BJ (cell line): Measurements from ENCODE around the gene CAV3. TPM values are rescaled to one million over a fixed set of nuclear protein-coding genes. Genes with fewer than 3 reads are reported as not detected.
"Not testable (repeated sequence)": the region's sequence is repeated elsewhere in the genome, so short reads cannot be mapped to it uniquely, and the experiment has no call there.

Experiments used
- CTCF ChIA-PET: fragments of 350-600 bp; formaldehyde crosslinking; extraction: SDS; loops from one replicate; lab custom pipeline; 2021; ENCODE audit warnings: antibody characterized with exemption, inconsistent platforms; lab: Yijun Ruan, JAX
- POLR2A ChIA-PET: fragments of 300-600 bp; sonication (Branson Sonifier 250); formaldehyde crosslinking; extraction: SDS; loops from one replicate; lab custom pipeline; 2021; ENCODE audit warnings: antibody characterized with exemption; lab: Charles Lee
- DNase-seq: peaks from one replicate; pipeline ENCODE4 v3.0.0-alpha.2; 2011; ENCODE audit warnings: low read depth
- H3K27me3 ChIP-seq: 2 replicates; pipeline ENCODE4 v1.6.0; 2011; ENCODE audit warnings: low read length; ENCODE audit not compliant: control insufficient read depth, insufficient read depth
- H3K36me3 ChIP-seq: 2 replicates; pipeline ENCODE4 v1.5.1; 2011; ENCODE audit warnings: low read length; ENCODE audit not compliant: control insufficient read depth, insufficient read depth
- H3K4me3 ChIP-seq: 2 replicates; pipeline ENCODE4 v1.5.1; 2011; ENCODE audit warnings: low read depth, mild to moderate bottlenecking, control low read depth, low read length
- polyA plus RNA-seq: library from polyadenylated mRNA; depleted of rRNA; stranded (reverse); fragments of >200 nt; gene quantifications from 2 replicates; pipeline ENCODE4 v1.2.3, GENCODE V29; 2011
- TF ChIP-seq, protein P1 (sequence below): IDR thresholded peaks from 2 replicates; pipeline ENCODE4 v1.5.1; 2011; ENCODE audit warnings: low read depth, mild to moderate bottlenecking, control low read depth, inconsistent platforms, low read length, moderate library complexity; ENCODE audit not compliant: insufficient read depth

CAV3 gene
- polyA plus RNA-seq, 1 experiment, result 0.05 TPM

DNA sequence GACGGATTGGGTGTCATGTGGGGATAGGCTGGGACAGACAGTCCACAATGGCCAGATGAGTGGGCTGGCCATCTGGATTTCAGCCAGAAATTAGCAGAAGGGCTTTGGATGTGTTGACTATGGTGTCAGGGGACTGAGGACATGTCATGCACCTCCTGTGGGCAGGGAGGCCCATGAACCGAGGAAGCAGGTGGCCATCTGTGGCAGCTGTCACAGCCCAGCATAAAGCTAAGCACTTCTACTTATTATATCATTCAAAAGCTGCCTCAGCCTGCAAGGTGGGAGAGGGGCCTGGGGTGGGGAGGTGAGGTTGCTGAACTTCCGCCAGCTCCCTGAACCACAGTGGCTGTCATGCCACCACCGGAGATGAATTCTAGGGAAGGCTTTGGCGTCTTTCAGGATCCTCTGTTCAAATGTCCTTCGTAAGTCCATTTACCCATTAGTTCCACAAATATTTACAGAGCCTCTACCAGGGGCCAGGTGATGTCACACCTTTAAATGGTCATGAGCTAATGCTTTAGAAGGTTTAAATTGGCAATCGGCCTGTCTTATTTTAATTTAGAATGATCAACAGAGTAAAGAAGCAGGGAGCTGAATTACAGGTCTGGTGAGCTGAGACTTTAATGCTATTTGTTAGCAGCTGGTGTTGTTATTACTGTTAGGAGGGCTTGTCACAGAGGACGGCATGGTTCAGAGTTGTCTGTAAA, 23.6 kb upstream of the CAV3 start:
- CTCF ChIA-PET, result no interaction called here
- H3K27me3 ChIP-seq, result no peaks in the 10 kb centered on the region
- TF ChIP-seq, protein P1, sequence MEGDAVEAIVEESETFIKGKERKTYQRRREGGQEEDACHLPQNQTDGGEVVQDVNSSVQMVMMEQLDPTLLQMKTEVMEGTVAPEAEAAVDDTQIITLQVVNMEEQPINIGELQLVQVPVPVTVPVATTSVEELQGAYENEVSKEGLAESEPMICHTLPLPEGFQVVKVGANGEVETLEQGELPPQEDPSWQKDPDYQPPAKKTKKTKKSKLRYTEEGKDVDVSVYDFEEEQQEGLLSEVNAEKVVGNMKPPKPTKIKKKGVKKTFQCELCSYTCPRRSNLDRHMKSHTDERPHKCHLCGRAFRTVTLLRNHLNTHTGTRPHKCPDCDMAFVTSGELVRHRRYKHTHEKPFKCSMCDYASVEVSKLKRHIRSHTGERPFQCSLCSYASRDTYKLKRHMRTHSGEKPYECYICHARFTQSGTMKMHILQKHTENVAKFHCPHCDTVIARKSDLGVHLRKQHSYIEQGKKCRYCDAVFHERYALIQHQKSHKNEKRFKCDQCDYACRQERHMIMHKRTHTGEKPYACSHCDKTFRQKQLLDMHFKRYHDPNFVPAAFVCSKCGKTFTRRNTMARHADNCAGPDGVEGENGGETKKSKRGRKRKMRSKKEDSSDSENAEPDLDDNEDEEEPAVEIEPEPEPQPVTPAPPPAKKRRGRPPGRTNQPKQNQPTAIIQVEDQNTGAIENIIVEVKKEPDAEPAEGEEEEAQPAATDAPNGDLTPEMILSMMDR, result no peak
- no peak for DNase-seq
- H3K4me3 ChIP-seq, result no peak overlapping the region
- POLR2A ChIA-PET, result interaction anchor here (0.6 kb wide), 1 partner anchor 30 kb away, joined by 3 read pairs; no protein-coding TSS in a partner anchor
- no peaks in the 10 kb centered on the region for H3K36me3 ChIP-seq

DNA sequence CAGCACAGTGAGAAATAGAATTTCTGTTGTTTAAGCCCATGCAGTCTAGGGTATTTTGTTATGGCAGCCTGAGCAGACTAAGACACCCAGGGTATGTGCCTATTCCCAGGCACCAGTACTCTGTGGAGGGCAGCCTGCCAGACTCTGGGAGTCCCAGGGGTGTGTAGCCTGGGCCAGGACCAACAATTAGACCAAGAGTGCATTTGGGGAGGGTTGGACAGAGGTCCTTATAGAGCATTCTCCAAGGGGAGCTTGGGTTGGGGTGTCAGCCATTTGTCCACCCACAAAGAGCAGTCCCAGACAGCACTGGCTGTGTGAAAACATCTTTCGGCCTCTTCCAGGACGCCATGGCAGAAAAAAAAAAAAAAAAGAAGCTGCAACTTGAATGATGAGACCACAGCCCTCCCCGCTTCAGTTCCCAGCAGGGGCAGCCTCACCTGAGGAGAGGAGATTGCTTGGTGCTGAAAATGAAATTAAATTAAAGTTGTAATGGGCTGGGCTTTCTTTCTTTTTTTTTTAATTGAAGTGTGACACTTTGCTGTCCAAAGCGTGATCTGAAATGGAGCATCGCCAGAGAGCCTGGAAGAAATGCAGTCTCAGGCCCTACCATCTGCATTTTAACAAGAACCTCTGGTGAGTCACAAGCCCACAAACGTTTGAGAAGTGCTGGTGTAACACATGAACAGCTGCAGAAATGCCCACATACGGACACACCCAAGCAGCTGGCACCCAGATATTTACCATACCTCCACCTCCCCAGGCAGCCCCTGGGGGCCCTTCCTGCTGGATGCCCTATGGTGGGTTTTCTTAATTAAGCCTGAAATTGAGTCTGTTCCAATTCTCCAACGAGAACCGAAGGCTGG, 21.3 kb upstream of the CAV3 start:
- Histone ChIP-seq H3K36me3 (no peaks in the 10 kb centered on the region), H3K4me3 (no peak overlapping the region), H3K27me3 (no peaks in the 10 kb centered on the region)
- peak; percentile 57 for DNase-seq
- TF ChIP-seq, protein P1, result no peak
- ChIA-PET POLR2A (interaction anchor here (0.5 to 0.7 kb wide), 8 partner anchors 15 to 685 kb away, joined by 3 to 5 read pairs (median 4); no protein-coding TSS in a partner anchor), CTCF (interaction anchor here (0.5 to 1.9 kb wide), 5 partner anchors 8 to 113 kb away, joined by 3 to 8 read pairs (median 3); no protein-coding TSS in a partner anchor)

DNA sequence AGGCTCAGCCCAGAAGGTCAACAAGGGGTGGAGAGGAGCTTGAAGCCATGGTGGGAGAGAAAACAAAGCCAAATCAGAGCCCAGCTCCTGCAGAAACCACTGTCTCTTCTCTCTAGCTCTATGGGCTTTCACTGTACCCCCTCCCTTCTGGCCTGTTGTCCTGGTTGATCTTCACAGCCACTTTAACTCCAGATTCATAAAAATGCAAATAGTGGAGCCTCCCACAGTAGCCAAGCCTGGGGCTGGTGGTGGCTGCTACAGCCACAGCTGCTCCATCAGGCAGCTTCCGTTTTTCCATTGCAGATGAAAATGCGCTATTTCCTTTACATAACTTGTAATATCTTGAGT, 20.7 kb upstream of the CAV3 start:
- ChIA-PET CTCF (interaction anchor here (0.8 to 1.9 kb wide), 4 partner anchors 9 to 56 kb away, joined by 3 to 8 read pairs (median 3); no protein-coding TSS in a partner anchor), POLR2A (interaction anchor here (0.5 to 0.6 kb wide), 6 partner anchors 27 to 684 kb away, joined by 3 to 5 read pairs (median 4); no protein-coding TSS in a partner anchor)
- no peaks in the 10 kb centered on the region for H3K36me3 ChIP-seq
- no peak overlapping the region for H3K4me3 ChIP-seq
- TF ChIP-seq, protein P1, result no peak
- H3K27me3 ChIP-seq, result no peaks in the 10 kb centered on the region
- no peak for DNase-seq

DNA sequence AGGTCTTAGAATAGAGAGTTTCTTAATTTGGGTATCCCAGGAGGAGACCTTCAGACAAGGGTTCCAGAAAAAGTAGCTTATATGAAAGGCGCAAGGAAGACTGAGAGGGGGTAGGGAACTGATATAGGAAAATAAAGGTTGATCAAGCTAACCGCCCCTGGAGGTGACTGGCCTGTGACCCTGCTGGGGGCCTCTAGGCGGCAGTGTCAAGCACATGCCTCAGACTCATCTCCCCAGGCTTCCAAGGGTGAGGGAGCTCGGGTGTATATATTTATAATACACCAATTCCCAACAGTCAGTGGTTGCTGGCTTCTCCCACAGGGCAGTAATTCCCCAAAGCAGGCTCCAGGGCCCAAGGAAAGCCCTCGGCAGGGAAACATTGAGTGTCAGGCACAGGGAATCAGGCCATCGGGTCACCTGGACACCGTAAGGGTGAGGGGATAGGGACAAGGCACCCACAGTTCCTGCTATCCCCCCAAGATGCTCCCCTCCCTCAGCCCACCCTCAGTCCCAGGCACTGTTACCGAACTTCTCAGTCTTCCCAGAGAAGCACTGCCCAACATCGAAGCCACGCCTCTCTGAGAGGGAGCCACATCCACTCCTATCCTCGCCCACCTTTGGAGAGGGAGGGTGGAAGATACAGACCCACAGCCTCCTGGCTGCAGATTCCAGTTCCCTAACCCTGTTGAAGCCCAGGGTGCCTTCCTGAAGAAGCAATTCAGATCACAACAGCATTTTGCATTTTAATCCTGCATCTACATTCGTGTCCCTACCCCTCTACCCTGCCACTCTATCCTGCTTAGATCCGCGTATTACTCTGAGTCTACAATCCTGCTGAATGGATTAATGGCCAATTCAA, 19.5 kb upstream of the CAV3 start:
- TF ChIP-seq, protein P1, result peak; percentile 47
- DNase-seq, result no peak
- Histone ChIP-seq H3K27me3 (no peaks in the 10 kb centered on the region), H3K4me3 (no peak overlapping the region), H3K36me3 (no peaks in the 10 kb centered on the region)
- CTCF ChIA-PET, result interaction anchor here (1.1 to 1.9 kb wide), 2 partner anchors 16 to 27 kb away, joined by 3 to 8 read pairs; no protein-coding TSS in a partner anchor
- POLR2A ChIA-PET, result no interaction called here

DNA sequence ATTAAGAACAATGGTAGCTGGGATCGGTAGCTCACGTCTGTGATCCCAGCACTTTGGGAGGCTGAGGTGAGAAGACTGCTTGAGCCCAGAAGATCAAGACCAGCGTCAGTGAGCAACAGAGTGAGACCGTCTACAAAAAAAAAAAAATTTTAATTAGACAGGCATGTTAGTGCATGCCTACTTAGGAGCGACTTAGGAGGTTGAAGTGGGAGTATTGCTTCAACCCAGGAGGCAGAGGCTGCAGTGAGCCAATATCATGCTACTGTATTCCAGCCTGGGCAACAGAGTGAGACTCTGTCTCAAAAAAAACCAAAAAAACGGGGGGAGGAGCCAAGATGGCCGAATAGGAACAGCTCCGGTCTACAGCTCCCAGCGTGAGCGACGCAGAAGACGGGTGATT, 17.8 kb upstream of the CAV3 start:
- H3K4me3 ChIP-seq, H3K36me3 ChIP-seq, DNase-seq, H3K27me3 ChIP-seq, POLR2A ChIA-PET, CTCF ChIA-PET: not testable (repeated sequence)
